Dendritic cell treated with granulocyte-macrophage colony-stimulating factor and Interleukin-4, amounts not matched to agents 40 ng/mL and 50 ng/mL, for 4 days (primary cell): ENCODE results near the gene AREG.

ENCODE experiments used
- H3K27ac Mint-ChIP-seq: one replicate; pipeline ENCODE4 v1.8.0; 2022; ENCODE audit warnings: mild to moderate bottlenecking, mixed read lengths
- H3K27me3 Mint-ChIP-seq: one replicate; pipeline ENCODE4 v1.8.0; 2022; ENCODE audit warnings: mild to moderate bottlenecking, mixed read lengths
- H3K36me3 Mint-ChIP-seq: one replicate; pipeline ENCODE4 v1.8.0; 2022; ENCODE audit warnings: low read depth, mixed read lengths
- H3K4me1 Mint-ChIP-seq: one replicate; pipeline ENCODE4 v1.8.0; 2022; ENCODE audit warnings: low read depth, mixed read lengths
- H3K4me3 Mint-ChIP-seq: one replicate; pipeline ENCODE4 v1.8.0; 2022; ENCODE audit warnings: mild to moderate bottlenecking, moderate library complexity, mixed read lengths
- H3K9me3 Mint-ChIP-seq: one replicate; pipeline ENCODE4 v1.8.0; 2022; ENCODE audit warnings: mixed read lengths
- intact Hi-C: fragments of 100-400 bp; cut with micrococcal nuclease; formaldehyde crosslinking; loops from one replicate; pipeline ENCODE4 v1.15.0; 2022

Gene AREG

DNA sequence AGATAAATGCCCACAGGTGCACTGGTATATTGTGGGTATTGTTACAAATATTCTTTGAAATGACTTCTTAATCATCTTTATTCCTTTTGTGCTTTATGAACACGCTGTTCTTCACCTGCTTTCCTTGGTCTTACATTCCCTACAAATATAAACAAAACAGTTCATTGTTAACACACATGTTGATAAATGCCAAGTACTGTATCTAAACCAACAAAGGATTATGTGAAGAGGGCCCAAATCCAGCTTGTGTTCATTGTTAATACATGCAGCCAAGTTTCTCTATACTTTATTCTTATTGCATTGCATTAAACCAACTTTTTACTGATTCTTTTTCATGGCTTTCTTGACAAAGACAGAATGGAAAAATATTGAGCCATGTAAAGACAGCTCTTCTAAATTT, 42.8 kb downstream of the AREG start:
- H3K36me3 Mint-ChIP-seq = no peaks in the 10 kb centered on the region
- H3K9me3 Mint-ChIP-seq = no peaks in the 10 kb centered on the region

DNA sequence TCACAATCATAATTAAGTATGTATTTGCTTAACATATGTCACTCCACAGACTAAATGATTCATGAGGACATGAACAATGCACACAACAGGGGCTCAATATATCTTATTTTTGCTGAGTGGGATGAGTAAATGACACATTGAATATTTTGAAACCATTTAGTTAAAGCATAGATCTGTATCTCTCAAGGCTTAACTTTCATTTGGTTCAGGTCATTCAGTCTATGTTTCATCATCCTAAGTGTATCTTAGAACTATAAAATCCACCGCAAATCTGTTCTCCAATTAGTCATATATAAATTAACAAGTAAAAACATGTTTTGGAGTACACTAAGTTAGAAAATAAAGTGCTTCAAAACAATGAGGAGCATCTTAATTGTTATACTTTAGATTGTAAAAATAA, 45.8 kb downstream of the AREG start:
- intact Hi-C loops = no loop called here
- Mint-ChIP-seq H3K4me3 (no peak overlapping the region), H3K4me1 (no peaks in the 10 kb centered on the region), H3K36me3 (no peaks in the 10 kb centered on the region), H3K27ac (no peak overlapping the region), H3K9me3 (no peaks in the 10 kb centered on the region), H3K27me3 (no peaks in the 10 kb centered on the region)

More for the DNA sequence above, 42.8 kb downstream of the AREG start:
- H3K4me1 Mint-ChIP-seq = no peaks in the 10 kb centered on the region
- no peak overlapping the region for H3K4me3 Mint-ChIP-seq
- no peak overlapping the region for H3K27ac Mint-ChIP-seq
- intact Hi-C loops = no loop called here
- H3K27me3 Mint-ChIP-seq = no peaks in the 10 kb centered on the region

DNA sequence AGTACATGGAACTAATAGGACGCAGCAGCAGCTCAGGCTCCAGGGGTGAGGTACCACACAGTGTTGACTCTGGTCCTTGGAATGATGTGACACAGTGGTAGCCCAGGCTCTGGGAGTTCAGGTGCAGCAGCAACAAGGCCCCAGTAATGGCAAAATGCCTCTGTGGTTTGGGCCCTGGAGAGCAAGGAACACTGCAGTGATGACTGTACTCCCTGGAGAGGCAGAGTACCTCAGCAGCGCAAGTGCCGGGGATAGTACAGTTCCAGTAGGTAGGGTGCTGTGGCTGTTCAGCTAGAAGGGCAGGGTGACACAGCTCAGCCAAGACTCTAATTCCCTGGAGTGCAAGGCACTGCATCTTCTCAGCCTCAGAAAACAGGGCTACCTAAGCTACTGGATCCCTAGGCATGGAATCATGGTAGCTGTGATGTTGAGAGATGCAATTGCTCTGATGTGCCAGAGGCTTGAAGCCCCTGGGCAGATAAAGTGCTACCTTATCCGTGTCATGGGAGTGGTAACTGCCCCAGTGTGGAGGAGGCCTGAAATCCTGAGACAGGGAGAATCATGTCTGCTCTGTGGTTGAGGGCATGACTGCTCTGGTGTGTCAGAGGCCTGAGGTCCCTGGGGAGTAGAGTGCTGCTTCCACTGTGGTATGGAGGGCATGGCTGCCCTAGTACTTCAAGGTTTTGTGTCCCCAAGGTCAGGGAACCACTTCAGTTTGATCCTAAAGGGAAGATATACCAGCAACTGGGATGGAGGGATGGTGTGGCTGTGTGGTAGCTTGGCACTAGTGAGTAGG, 55.2 kb downstream of the AREG start:
- no peaks in the 10 kb centered on the region for H3K36me3 Mint-ChIP-seq
- H3K9me3 Mint-ChIP-seq = no peaks in the 10 kb centered on the region
- H3K4me1 Mint-ChIP-seq = no peaks in the 10 kb centered on the region
- no peak overlapping the region for H3K27ac Mint-ChIP-seq
- intact Hi-C loops = no loop called here
- no peaks in the 10 kb centered on the region for H3K27me3 Mint-ChIP-seq
- H3K4me3 Mint-ChIP-seq = no peak overlapping the region

DNA sequence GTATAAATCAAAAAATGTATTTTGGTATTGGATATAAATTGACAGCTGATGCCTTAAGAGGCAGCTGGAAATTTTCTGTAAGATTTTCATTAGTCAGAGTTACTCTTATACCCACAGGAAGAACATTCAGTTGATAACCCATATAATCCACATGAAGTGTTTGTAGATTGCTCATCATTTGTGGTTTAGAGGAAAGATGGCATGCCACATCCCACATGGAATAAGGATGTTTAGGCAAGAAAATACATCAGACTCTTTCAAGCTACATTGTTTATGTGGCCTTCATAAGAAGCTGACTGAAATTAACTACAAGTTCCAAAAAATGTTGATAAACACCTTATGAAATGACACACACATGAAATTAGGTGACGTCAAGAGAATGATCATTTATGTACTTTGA, 56.6 kb downstream of the AREG start:
- Mint-ChIP-seq H3K27ac (no peak overlapping the region), H3K9me3 (peaks cover 8% of the 10 kb centered on the region), H3K36me3 (no peaks in the 10 kb centered on the region), H3K4me1 (no peaks in the 10 kb centered on the region), H3K4me3 (no peak overlapping the region), H3K27me3 (no peaks in the 10 kb centered on the region)
- intact Hi-C loops = no loop called here

DNA sequence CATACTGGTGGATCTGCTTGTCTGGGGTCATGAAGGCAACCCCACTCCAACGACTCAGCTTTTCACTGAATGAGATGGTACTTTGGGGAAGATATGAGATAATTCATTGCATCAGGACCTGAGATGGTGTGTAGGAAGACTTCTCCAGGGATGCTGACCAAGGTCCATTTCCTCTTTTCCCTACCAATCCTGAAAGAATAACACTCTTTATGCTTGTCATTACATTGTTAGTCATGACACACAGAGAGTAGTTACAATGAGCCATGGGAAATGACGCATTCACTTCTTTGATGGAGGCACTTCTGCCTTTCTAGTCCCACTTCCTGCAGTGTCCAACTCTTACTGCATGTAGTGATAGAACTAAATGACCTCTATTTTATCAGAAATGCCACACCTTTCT, 58.6 kb downstream of the AREG start:
- H3K9me3 Mint-ChIP-seq = peaks cover 12% of the 10 kb centered on the region
- H3K36me3 Mint-ChIP-seq = no peaks in the 10 kb centered on the region
- intact Hi-C loops = no loop called here
- no peaks in the 10 kb centered on the region for H3K4me1 Mint-ChIP-seq
- no peak overlapping the region for H3K4me3 Mint-ChIP-seq
- H3K27me3 Mint-ChIP-seq = no peaks in the 10 kb centered on the region
- H3K27ac Mint-ChIP-seq = no peak overlapping the region

DNA sequence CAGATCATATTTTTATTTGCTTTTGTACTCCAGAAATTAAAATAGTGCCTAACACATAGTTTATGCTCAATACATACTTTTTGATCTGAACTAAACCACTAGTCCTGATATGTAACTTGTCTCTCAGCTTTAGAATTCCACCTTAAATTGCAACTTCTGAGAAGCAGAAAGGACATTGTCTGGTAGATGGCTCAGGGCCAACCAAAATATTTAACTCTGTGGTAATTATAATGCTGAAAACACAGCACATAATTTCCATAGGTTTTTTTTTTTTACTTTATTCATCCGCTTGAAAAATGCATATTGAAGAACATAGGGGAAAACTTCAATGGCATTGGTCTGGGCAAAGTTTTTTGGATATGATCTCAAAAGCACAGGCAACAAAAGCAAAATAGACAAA, 59.3 kb downstream of the AREG start:
- Mint-ChIP-seq H3K36me3 (no peaks in the 10 kb centered on the region), H3K4me3 (no peak overlapping the region), H3K9me3 (peaks cover 12% of the 10 kb centered on the region), H3K4me1 (peaks cover 2% of the 10 kb centered on the region), H3K27me3 (no peaks in the 10 kb centered on the region), H3K27ac (no peak overlapping the region)
- intact Hi-C loops = no loop called here
